Esophagus squamous epithelium (tissue), 4 donors: ENCODE measurements around the gene PARP14.

Source experiments
- POLR2A ChIP-seq, 4 donors: fragments of 450-650 bp; IDR thresholded peaks; one replicate each; pipeline ENCODE4 v1.6.1; 2017; ENCODE audit warnings: antibody characterized with exemption in 4 of 4, mild to moderate bottlenecking in 4 of 4, moderate library complexity in 3 of 4
- TF ChIP-seq, protein P1 (sequence below), 6 experiments: fragments of 450-650 bp in 4 of 6; fragments of 200-600 bp in 2 of 6; sonication (generic) in 2 of 6; IDR thresholded peaks; one replicate each; pipeline ENCODE4 v1.5.1; 2016 to 2019; ENCODE audit warnings: antibody characterized with exemption in 6 of 6, mild to moderate bottlenecking in 4 of 6, moderate library complexity in 4 of 6

DNA sequence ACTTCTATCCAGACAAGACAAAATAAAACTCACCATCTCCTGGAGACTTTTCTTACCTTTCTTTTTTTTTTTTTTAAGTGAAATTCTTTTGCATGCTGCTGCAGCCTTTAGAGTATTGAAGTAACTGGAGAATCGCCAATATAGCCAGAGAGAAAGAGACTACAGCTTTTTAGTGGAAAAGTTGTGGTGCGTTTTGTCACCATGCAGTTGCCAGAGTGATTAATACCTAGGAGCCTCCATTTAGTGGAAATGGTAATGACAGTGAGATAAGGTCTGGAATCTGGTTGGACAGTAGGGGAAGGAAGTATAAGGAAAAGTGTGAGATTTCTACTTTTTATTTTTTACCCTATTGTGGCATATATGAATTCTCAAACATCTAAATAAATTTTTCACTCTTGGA, 18.1 kb upstream of the PARP14 start:
- no peak for TF ChIP-seq POLR2A (IDR thresholded peaks at IDR 0.05)
- TF ChIP-seq, protein P1, sequence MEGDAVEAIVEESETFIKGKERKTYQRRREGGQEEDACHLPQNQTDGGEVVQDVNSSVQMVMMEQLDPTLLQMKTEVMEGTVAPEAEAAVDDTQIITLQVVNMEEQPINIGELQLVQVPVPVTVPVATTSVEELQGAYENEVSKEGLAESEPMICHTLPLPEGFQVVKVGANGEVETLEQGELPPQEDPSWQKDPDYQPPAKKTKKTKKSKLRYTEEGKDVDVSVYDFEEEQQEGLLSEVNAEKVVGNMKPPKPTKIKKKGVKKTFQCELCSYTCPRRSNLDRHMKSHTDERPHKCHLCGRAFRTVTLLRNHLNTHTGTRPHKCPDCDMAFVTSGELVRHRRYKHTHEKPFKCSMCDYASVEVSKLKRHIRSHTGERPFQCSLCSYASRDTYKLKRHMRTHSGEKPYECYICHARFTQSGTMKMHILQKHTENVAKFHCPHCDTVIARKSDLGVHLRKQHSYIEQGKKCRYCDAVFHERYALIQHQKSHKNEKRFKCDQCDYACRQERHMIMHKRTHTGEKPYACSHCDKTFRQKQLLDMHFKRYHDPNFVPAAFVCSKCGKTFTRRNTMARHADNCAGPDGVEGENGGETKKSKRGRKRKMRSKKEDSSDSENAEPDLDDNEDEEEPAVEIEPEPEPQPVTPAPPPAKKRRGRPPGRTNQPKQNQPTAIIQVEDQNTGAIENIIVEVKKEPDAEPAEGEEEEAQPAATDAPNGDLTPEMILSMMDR (IDR thresholded peaks at IDR 0.05) = no peak
